Measurements from ENCODE around the gene ZC3H4. TPM values are rescaled to one million over a fixed set of nuclear protein-coding genes. Genes with fewer than 3 reads are reported as not detected.

ZC3H4 gene
- total RNA-seq, 1 donor, result 20.4 TPM

DNA sequence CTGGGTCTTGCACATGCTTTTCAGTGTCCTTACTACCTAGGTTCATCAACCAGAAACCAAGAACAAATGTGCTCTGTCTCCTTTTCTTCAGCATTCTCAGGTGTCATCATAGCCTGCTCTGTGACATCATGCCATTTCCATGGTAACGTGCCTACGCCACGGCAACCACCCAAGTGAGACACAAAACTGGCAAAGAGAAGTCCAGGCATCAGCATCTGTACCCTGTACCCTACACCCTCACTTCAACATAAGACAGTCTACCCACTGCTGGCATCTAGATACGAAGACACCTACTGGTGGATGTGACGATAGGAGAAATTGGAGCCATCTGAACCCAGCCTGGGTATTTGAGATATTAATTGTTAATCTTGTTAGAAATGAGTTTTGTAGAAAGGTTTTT, 13.3 kb downstream of the ZC3H4 start:
- no peak for DNase-seq (ENCODE audit: low read depth)
- TF ChIP-seq, protein P1, sequence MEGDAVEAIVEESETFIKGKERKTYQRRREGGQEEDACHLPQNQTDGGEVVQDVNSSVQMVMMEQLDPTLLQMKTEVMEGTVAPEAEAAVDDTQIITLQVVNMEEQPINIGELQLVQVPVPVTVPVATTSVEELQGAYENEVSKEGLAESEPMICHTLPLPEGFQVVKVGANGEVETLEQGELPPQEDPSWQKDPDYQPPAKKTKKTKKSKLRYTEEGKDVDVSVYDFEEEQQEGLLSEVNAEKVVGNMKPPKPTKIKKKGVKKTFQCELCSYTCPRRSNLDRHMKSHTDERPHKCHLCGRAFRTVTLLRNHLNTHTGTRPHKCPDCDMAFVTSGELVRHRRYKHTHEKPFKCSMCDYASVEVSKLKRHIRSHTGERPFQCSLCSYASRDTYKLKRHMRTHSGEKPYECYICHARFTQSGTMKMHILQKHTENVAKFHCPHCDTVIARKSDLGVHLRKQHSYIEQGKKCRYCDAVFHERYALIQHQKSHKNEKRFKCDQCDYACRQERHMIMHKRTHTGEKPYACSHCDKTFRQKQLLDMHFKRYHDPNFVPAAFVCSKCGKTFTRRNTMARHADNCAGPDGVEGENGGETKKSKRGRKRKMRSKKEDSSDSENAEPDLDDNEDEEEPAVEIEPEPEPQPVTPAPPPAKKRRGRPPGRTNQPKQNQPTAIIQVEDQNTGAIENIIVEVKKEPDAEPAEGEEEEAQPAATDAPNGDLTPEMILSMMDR (IDR thresholded peaks at IDR 0.05; ENCODE audit: insufficient read depth, low read length), result no peak
- H3K4me3 ChIP-seq (ENCODE audit: low read depth, low read length), result no peak overlapping the region

DNA sequence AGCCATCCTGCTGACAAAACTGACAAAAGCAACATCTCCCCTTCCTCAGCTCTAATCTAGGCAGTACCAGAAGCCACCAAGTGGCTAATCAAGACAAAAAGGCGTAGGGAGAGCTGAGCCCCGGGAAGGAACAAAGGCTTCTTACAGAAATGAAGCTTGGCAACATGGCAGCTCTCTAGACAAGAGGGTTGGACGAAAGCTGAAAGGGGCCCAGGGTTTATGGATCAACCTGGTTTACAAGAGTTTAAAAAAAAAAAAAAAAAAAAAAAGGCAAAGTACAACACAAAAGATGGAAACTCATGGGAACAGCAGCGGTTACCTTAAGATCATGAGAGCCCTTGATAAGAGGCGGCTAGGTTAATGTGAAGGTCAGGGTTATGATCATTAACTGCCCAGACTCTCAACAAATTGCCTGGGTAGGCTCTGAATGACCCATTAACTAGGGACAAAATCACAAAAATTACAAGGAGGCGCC, 14.0 kb downstream of the ZC3H4 start:
- no peak overlapping the region for H3K4me3 ChIP-seq (ENCODE audit: low read depth, low read length)
- DNase-seq (ENCODE audit: low read depth), result no peak
- TF ChIP-seq, protein P1 (IDR thresholded peaks at IDR 0.05; ENCODE audit: insufficient read depth, low read length), result no peak

DNA sequence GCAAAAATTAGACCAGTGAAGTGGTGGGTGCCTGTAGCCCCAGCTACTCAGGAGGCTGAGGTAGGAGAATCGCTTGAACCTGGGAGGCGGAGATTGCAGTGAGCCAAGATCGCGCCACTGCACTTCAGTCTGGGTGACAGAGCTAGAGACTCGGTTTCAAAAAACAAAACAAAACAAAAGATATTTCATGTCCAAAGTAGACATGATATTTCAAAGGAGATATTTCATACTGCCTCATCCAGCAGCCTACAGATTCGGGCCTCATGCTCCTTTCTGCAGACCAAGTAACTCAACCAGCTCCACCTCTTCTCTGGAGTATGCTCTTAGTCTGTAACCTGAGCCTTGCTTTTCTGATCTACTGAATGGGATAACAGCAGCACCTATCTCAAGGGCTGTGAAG, 15.0 kb downstream of the ZC3H4 start:
- TF ChIP-seq, protein P1 (IDR thresholded peaks at IDR 0.05; ENCODE audit: insufficient read depth, low read length), result no peak
- DNase-seq (ENCODE audit: low read depth), result no peak
- no peak overlapping the region for H3K4me3 ChIP-seq (ENCODE audit: low read depth, low read length)

DNA sequence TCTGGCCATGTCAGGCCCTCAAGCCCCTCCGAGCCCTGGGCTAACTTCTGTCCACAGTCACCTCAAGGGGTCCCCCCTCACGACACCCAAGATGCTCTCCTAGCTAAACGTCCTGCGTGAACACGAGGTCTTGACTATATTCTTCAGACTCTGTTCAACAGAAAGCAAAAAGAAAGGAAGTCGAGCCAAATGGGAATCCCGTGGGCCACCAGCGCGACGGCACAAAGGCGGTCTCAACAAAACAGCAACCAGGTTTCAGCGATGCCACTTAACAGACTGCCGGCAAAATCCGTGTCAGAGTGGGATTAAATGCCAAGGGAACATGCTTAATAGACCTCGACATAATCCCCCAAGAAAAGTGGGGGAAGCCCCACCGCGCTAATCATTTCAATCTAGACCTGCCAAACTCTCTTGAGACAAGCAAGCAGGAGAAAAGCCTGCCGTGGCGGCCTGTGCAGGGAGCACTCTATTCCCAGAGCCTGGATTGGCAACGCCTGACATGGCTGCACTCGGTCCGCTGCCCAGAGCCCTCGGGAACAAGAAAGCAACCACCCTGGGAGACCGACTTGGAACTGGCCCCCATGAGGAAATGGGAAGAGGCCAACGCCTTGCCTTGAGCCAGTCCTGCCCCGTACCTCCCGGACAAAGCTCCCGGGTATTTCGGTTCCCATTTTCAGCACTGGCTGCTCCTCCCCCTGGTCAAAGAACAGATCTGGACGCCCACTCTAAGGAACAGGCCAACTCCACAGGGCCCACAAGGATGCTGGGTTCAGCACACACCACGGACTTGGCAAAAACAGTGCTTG, 16.0 kb downstream of the ZC3H4 start:
- DNase-seq (ENCODE audit: low read depth), result peak; percentile 82
- TF ChIP-seq, protein P1 (IDR thresholded peaks at IDR 0.05; ENCODE audit: insufficient read depth, low read length), result no peak
- H3K4me3 ChIP-seq (ENCODE audit: low read depth, low read length), result peak overlapping the region; percentile 37

DNA sequence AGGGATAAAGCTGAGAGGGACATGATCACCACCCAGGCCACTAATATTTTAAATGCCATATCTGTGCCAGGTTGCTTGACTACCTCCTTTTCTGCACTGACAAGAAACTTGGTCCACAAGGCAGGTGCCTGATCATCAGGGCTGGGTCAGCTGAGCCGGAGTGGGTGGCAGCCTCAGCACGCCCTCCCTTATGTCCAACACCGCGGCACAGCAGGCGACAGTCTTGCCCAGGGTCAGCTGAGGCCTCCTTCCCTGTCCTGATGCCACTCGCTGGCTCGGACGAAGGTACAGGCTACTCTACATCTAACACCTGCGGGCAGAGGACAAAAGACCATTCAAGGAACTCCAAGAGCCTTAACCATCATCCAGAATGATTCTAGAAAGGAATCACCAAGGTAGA, 16.9 kb downstream of the ZC3H4 start:
- H3K4me3 ChIP-seq (ENCODE audit: low read depth, low read length), result no peak overlapping the region
- no peak for DNase-seq (ENCODE audit: low read depth)
- TF ChIP-seq, protein P1 (IDR thresholded peaks at IDR 0.05; ENCODE audit: insufficient read depth, low read length), result no peak

DNA sequence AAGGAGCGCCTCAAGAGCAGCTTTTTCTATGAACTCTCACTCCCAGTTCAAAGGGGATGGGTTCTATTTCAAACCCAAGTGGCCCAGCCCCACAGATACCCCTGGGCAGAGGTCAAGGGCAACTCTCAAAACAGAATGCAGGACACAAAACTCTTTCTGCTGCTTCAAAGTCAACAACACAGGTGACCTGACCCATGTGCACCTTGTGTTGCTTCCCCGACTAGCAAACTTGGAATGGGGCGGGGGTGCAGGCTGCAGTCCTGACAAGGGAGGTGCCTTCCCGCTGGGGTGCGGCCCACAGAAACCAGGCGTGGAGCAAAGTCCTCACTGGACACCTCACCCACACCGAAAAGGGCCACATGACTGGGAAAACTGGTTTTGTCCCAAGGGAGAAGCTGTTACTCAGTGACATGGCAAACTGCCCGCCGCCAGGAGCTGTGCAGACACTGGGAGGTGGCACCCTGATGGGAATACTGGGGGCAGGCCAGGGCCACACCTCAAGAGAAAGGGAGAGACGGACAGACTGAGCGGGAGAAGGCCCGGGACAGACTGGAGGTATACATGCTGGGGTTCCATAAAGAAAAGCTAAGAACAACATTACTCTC, 17.4 kb downstream of the ZC3H4 start:
- TF ChIP-seq, protein P1 (IDR thresholded peaks at IDR 0.05; ENCODE audit: insufficient read depth, low read length), result no peak
- no peak for DNase-seq (ENCODE audit: low read depth)
- H3K4me3 ChIP-seq (ENCODE audit: low read depth, low read length), result no peak overlapping the region

All from fibroblast of the aortic adventitia (primary cell).